HG03135 (cell line): ENCODE results near the gene STK33.
A peak's percentile ranks its signal among the peaks of the same experiment; 100 is the strongest.

ENCODE experiments used
- ATAC-seq: cut with Tn5 transposase; IDR thresholded peaks from one replicate; pipeline ENCODE4 v1.9.1; 2021; ENCODE audit warnings: mild to moderate bottlenecking, moderate library complexity; ENCODE audit not compliant: unreplicated experiment

Gene STK33

DNA sequence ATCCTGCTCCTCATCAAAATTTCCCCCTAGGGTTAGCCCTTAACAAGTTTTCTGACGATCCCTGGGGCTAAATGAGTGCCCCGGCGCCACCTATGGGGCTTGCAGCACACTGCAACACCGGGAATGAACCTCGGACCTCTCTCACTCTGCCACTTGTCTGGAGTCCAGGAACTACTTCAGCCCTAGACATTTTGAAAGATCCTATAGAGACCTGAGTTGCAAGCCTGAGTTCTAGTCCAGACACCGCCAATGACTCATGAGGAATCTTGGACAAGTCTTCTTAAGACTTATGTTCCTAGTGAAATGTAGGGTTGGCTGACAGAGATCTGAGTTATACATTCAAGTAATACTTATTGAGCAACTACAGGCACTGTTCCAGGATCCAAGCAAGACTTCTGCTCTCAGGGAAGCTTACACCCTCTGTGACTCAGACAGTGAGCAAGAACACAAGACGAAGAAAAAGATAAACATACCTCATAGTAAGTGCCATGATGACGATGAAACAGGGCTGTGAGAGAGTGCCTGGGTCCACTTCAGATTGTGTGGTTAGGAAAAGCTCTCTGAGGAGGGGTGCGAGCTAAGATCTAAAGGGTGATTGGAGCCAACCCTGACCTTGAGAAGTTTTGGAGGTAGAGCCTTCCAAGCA is 10.2 kb upstream of the STK33 start:
- ATAC-seq: peak; percentile 71

DNA sequence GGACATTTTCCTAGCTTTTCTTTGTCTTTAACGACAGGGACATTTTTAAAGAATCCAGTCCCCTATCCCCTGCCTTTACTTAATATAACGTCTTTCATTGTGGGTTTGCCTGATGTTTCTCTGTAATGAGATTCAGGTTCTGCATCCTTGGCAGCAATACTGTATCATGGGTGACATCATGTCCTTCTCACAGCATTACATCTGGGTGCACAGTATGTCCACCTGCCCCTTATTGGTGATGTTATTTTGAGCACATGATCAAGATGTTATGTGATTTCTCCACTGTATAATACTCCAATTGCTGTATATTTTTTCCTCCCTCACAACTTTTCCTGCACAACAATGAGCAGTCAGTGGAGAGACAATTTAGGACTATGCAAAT is 9.7 kb upstream of the STK33 start:
- ATAC-seq: no peak

- ATAC-seq: no peak
Observed at GRCh38 chr11:8601376-8602133, 7.5 kb upstream of the STK33 start.

GRCh38 chr11:8598506-8598905 is 4.5 kb upstream of the STK33 start:
- ATAC-seq: no peak

- no peak for ATAC-seq
Observed at GRCh38 chr11:8597182-8597581, 3.2 kb upstream of the STK33 start.

DNA sequence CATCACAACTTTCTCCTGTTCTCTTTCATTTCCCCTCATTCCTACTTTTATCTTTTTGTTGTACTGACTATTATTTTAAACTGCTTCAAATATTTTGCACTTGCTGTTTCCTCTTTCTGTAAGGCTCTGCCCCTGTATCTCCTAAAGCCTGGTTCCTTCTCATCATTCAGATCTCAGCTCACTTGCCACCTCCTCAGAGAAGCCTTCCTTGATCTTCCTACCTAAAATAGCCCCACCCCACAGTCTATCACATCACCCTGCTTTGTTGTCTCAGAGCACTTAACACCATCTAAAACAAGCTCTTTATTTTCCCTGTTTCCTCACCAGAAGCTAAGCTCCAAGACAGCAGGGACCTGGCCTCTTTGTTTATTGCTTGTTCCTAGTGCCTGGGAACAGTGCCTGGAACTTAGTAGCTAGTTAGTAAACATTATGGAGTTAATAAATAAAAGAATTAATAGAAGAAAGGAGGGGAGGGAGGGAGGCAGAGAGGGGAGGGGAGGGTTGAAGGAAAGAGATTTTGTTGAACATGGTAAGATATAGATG is 2.5 kb upstream of the STK33 start:
- no peak for ATAC-seq

GRCh38 chr11:8593455-8593854 is 573 bp downstream of the STK33 start:
- ATAC-seq: peak; percentile 20

GRCh38 chr11:8587915-8588314 is 6.1 kb downstream of the STK33 start:
- no peak for ATAC-seq

GRCh38 chr11:8586805-8587204 is 7.2 kb downstream of the STK33 start:
- ATAC-seq: no peak

DNA sequence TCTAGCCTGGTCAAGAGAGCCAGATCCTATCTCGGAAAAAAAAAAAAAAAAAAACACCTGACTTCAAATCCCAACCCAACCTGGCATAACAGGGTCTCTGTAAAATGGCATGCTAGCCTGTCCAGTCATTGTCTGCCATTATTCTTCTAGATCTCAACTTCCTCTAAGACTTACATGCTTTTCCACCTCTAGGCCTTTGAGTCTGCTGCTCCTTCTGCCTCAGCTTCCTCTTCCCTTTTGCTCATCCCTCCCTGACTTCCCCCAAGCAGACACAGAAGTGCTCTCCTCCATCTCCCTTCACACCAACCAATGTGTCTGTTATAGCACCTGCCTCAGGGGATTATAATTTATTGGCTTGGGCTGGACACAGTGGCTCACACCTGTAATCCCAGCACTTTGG is 7.8 kb downstream of the STK33 start:
- ATAC-seq: no peak

- ATAC-seq: no peak
Observed at GRCh38 chr11:8584511-8584910, 9.5 kb downstream of the STK33 start.

DNA sequence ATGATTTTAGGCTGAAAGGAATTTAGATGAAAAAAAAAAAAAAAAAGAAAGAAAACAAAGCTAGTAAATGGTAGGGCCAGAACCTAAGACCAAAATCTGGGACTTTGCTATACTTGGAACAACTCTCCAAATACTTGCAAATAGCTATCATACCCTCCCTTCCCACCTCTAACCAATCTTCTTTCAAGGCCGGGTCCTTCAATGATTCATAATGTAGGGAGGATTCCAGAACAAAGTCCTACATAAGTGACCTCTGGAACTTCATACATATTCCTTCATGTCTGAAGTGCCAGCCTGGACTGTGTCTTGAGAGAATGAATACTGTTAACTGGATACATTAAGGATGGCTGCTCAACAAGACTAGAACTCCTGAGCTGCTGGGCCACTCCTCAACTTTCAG is 9.9 kb downstream of the STK33 start:
- ATAC-seq: no peak

- no peak for ATAC-seq
Observed at GRCh38 chr11:8581300-8581699, 12.7 kb downstream of the STK33 start.

DNA sequence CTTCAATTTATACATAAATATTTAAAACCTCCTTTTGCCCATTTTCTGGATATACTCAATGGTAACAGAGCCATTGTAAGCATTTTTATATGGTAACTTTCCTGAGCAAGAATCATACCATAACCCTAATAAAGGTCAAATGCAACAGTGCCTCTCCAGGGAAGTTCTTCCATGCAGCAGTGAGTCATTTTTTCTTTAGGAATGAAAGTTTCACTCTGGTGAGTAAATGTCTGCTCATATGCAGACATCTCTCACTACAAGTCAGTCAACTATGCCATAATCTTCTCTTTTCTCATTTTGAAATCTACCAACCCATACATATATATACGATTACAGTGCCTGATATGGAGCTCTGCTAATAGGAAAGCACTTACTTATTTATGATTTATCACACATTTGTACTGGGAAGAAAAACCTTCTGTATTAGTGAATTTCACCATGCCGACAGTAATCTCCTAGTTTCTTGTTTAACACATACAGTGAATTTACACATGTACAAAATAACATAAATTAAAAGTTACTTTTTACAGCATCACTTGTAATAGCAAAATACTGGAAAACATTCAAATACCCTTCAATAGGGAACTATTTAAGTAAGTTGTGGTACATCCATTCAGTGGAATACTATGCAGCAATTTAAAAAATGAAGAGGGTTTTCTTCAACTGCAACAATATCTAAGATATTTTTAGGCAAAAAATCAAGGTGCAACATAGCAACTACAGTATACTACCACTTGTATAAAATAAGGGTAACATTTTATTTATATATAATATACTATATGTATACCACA is 16.0 kb downstream of the STK33 start:
- no peak for ATAC-seq

DNA sequence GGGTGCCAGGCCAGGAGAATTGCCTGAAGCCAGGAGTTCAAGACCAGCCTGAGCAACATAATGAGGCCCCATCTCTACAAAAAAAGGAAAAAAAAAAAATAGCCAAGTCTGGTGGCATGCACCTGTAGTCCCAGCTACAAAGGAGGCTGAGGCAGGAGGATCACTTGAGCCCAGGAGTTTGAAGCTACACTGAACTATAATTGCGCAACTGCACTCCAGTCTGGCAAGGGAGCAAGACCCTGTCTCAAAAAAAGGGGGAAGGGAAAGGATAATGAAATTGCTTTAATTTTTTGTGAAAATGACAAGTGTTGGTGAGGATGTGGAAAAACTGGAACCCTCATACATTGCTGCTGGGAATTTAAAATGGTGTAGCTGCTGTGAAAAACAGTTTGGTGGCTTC is 19.2 kb downstream of the STK33 start:
- no peak for ATAC-seq

DNA sequence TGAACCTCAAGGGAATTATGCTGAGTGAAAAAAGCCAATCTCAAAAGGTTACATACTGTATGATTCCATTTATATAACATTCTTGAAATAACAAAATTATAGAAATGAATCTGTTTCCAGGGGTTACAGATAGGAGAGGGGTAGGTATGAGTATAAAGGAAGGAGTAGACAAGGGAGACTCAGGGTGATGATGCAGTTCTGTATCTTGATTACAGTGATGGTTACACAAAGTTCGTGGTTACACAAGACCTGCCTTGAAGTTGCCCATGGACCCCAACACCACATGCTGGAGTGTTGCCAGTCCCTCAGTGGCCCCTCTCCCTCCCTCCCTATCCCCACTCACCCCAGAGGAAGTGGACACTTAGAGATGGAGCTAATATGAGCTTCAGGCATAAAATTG is 20.3 kb downstream of the STK33 start:
- ATAC-seq: no peak

GRCh38 chr11:8567602-8568198 is 26.3 kb downstream of the STK33 start:
- ATAC-seq: no peak

DNA sequence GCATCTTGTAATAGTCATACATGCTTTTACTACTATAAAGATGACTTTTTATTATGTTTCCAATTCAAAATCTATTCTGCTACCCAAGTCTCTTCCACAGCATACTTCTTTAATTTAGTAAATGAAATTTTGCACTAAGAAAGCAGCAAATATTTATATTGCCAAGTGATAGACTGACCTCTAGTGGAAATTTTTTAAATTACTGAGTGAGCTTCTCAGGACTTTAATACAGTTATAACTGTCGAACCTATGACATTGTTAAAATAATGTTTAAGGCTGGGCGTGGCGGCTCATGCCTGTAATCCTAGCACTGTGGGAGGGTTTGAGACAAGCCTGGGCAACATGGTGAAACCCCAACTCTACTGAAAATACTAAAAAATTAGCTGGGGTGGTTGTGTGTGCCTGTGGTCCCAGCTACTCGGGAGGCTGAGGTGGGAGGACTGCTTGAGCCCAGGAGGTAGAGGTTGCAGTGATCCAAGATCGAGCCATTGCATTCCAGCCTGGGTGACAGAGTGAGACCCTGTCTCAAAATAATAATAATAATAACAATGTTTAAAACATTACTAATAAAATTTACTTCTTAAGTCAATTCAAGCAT is 27.3 kb downstream of the STK33 start:
- ATAC-seq: peak; percentile 69

DNA sequence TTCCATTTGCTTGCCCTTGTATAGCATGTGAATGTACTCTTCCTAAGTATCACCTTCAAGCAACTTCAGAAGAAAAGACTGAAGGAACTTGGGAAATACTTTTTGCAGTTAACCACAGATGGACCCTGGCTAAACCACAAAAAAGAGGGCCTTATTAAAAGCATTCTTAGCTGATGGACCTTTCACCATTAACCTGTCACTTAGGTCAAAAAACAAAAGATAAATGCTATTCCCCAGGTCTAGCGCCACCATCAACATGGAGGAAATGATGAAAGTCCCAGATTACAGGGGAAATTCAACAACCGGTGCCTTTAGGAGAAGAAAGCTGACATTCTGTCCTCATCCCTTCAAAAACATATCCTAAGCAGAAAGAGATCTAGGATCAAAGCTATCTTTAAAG is 29.5 kb downstream of the STK33 start:
- ATAC-seq: no peak

DNA sequence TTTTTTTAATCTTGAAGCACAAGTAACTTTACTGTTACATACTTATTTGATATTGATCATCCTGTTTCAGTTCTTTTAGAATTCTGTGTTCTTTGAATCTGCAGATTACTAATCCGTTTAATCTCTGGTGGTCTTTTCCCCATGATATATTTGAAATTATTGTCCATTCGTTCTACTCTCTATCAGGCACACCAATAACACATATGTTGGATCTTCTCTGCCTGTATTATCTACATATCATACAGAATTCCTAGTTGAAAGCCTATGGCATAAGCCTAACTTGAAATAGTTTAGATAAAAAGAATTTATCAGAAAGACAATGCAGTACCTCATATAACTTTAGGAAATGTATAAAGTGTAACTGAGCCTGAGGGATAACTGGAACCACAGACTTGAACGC is 32.6 kb downstream of the STK33 start:
- ATAC-seq: no peak

DNA sequence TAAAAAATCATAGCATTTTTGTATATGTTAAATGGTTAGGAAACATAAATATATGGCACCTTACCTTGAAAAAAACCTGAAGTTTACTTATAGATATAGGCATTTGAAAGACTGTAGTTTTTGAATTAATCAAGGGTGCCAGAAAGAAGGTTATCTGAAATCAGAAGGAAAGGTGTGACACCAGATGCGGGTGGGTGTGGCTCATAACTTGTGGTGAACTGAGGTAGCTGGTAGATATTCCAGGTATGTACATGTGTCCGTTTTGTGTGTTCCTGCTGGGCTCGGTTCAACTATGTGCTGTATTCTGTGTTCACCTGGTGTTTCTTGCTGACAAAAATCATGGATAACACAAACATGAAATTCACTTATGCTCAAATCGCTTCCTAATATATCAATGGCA is 35.6 kb downstream of the STK33 start:
- no peak for ATAC-seq
